ENCODE results near the gene PLEK. TPM values are rescaled to one million over a fixed set of nuclear protein-coding genes. Genes with fewer than 3 reads are reported as not detected.

Gene PLEK
- total and polyA plus RNA-seq, 2 donors (not counting 1 experiment from before 2014, with no cell fraction given) = 39.9 to 78.3 TPM

- no peaks in the 10 kb centered on the region for H4K20me1 ChIP-seq (ENCODE audit: control insufficient read depth, insufficient read depth, low read length, poor library complexity, severe bottlenecking)
- intact Hi-C loops (cut with micrococcal nuclease) = no loop called here
- H3K4me2 ChIP-seq (replicated peaks; ENCODE audit: low read depth, low read length, poor library complexity, severe bottlenecking) = peak overlapping the region; percentile 21
- TF ChIP-seq EZH2 (IDR thresholded peaks at IDR 0.05; ENCODE audit: borderline replicate concordance, insufficient read depth, low read depth, low read length, poor library complexity, severe bottlenecking) = no peak
- no peak for TF ChIP-seq CTCF (IDR thresholded peaks at IDR 0.05)
- ChIA-PET POLR2A (interaction anchor here (1.3 kb wide), 1 partner anchor 13 kb away, joined by 6 read pairs; no protein-coding TSS in a partner anchor), CTCF (no interaction called here)
- DNase-seq (no peak), ATAC-seq (ENCODE audit: low read depth) (no peak)
- no peaks in the 10 kb centered on the region for H3K27me3 ChIP-seq (replicated peaks in 1 of 4; ENCODE audit: control extremely low read depth in 1 of 4, control insufficient read depth in 3 of 4, insufficient read depth in 4 of 4, low read length in 3 of 4)
- H2AFZ ChIP-seq (ENCODE audit: insufficient read depth, low read depth, low read length, poor library complexity, severe bottlenecking) = no peak overlapping the region
- peaks cover 51% of the 10 kb centered on the region for H3K79me2 ChIP-seq (ENCODE audit: control insufficient read depth, insufficient read depth, low read length)
- no peak overlapping the region for H3K9ac ChIP-seq (ENCODE audit: low read length)
- peaks cover 63 to 65% of the 10 kb centered on the region in 2 donors for H3K4me1 ChIP-seq (ENCODE audit: control insufficient read depth in 2 of 2, insufficient read depth in 2 of 2, low read length in 2 of 2)
- H3K4me1 Mint-ChIP-seq = peaks cover 78% of the 10 kb centered on the region
- H3K9me3 ChIP-seq (ENCODE audit: control extremely low read depth in 1 of 3, control insufficient read depth in 2 of 3, insufficient read depth in 1 of 3, low read length in 2 of 3) = no peaks in the 10 kb centered on the region
- peak overlapping the region; percentile 83 for H3K27ac Mint-ChIP-seq
- H3K9me3 Mint-ChIP-seq (ENCODE audit: insufficient read depth) = no peaks in the 10 kb centered on the region
- peak overlapping the region; percentile 29 for H3K4me3 Mint-ChIP-seq
- H3K36me3 ChIP-seq (replicated peaks in 1 of 2; ENCODE audit: control extremely low read depth in 1 of 2, control insufficient read depth in 1 of 2, extremely low read depth in 1 of 2, insufficient read depth in 2 of 2, low read length in 1 of 2) = peaks cover 3 to 95% of the 10 kb centered on the region in 2 experiments
- no peaks in the 10 kb centered on the region for H3K27me3 Mint-ChIP-seq
- H3K4me3 ChIP-seq (ENCODE audit: control extremely low read depth in 1 of 5, extremely low read depth in 1 of 5, insufficient read depth in 1 of 5, low read depth in 2 of 5, low read length in 4 of 5) = no peak overlapping the region
- H3K27ac ChIP-seq (ENCODE audit: low read length in 2 of 2) = peak overlapping the region; percentile 1 to 98
- 100% methylated on average over 1 of the region's 2 CpGs for WGBS (ENCODE audit: insufficient coverage)
These were observed 26.0 kb downstream of the PLEK start for GRCh38 chr2:68391099-68391498.

- H3K27me3 ChIP-seq (replicated peaks in 1 of 4; ENCODE audit: control extremely low read depth in 1 of 4, control insufficient read depth in 3 of 4, insufficient read depth in 4 of 4, low read length in 3 of 4) = no peaks in the 10 kb centered on the region
- H3K27ac ChIP-seq (ENCODE audit: low read length in 2 of 2) = peak overlapping the region in 1 of 2 donors; percentile 98
- WGBS (ENCODE audit: insufficient coverage) = 14% methylated on average over 1 of the region's 2 CpGs
- no peak overlapping the region for H3K9ac ChIP-seq (ENCODE audit: low read length)
- no peak overlapping the region for H3K4me3 Mint-ChIP-seq
- H3K9me3 Mint-ChIP-seq (ENCODE audit: insufficient read depth) = no peaks in the 10 kb centered on the region
- peaks cover 77% of the 10 kb centered on the region for H3K4me1 Mint-ChIP-seq
- H3K4me1 ChIP-seq (ENCODE audit: control insufficient read depth in 2 of 2, insufficient read depth in 2 of 2, low read length in 2 of 2) = peaks cover 56 to 57% of the 10 kb centered on the region in 2 donors
- H3K27ac Mint-ChIP-seq = peak overlapping the region; percentile 61
- intact Hi-C loops (cut with micrococcal nuclease) = no loop called here
- ATAC-seq (ENCODE audit: low read depth) (no peak), DNase-seq (no peak)
- no peaks in the 10 kb centered on the region for H3K27me3 Mint-ChIP-seq
- POLR2A ChIA-PET = interaction anchor here (0.7 kb wide), 1 partner anchor 13 kb away, joined by 3 read pairs; no protein-coding TSS in a partner anchor
- CTCF ChIA-PET = interaction anchor here (0.9 kb wide), 1 partner anchor 50 kb away, joined by 3 read pairs; no protein-coding TSS in a partner anchor
- H3K9me3 ChIP-seq (ENCODE audit: control extremely low read depth in 1 of 3, control insufficient read depth in 2 of 3, insufficient read depth in 1 of 3, low read length in 2 of 3) = no peaks in the 10 kb centered on the region
- H2AFZ ChIP-seq (ENCODE audit: insufficient read depth, low read depth, low read length, poor library complexity, severe bottlenecking) = no peak overlapping the region
- H3K36me3 ChIP-seq (replicated peaks in 1 of 2; ENCODE audit: control extremely low read depth in 1 of 2, control insufficient read depth in 1 of 2, extremely low read depth in 1 of 2, insufficient read depth in 2 of 2, low read length in 1 of 2) = peaks cover 3 to 96% of the 10 kb centered on the region in 2 experiments
- H3K4me3 ChIP-seq (ENCODE audit: control extremely low read depth in 1 of 5, extremely low read depth in 1 of 5, insufficient read depth in 1 of 5, low read depth in 2 of 5, low read length in 4 of 5) = no peak overlapping the region
- no peaks in the 10 kb centered on the region for H4K20me1 ChIP-seq (ENCODE audit: control insufficient read depth, insufficient read depth, low read length, poor library complexity, severe bottlenecking)
- H3K79me2 ChIP-seq (ENCODE audit: control insufficient read depth, insufficient read depth, low read length) = peaks cover 47% of the 10 kb centered on the region
- TF ChIP-seq CTCF (IDR thresholded peaks at IDR 0.05) = no peak
- TF ChIP-seq EZH2 (IDR thresholded peaks at IDR 0.05; ENCODE audit: borderline replicate concordance, insufficient read depth, low read depth, low read length, poor library complexity, severe bottlenecking) = no peak
- peak overlapping the region; percentile 21 for H3K4me2 ChIP-seq (replicated peaks; ENCODE audit: low read depth, low read length, poor library complexity, severe bottlenecking)
These were observed 26.8 kb downstream of the PLEK start for GRCh38 chr2:68391869-68392268.
